GM19372 (cell line): Measurements from ENCODE around the gene LCN15.

Experiments used
- ATAC-seq: cut with Tn5 transposase; IDR thresholded peaks from one replicate; pipeline ENCODE4 v1.9.1; 2021; ENCODE audit warnings: mild to moderate bottlenecking, low read depth, moderate library complexity; ENCODE audit not compliant: unreplicated experiment

The LCN15 gene

DNA sequence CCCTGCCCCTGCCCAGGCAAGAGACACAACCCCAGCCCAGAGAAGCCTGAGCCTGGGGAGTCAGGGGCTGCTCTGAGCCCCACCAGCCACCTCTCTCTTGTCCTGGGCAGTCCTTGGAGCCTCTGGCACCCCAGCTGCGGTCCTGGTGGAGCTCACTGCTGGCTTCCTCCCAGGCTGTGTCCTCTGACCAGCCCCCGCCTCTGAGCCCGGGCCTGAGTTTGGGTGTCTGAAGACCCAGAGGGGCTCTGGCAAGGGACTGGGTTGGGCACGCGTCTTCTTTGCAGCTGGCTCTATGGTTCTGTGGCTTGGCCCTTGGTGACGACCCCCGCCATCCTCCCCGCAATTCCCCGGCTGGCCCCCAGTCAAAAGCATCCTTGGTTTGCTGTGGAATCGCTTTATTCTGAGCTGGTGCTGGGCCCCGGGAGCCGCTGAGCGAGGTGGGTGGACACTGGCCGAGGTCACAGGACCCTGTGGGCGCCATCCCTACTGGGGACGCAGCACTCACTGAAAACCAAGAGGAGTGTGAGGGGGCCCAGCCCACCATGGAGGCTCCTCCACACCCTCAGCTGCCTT lies 20.6 kb downstream of the LCN15 start:
- ATAC-seq = no peak

- no peak for ATAC-seq
Observed at GRCh38 chr9:136742591-136743391, 21.5 kb downstream of the LCN15 start, which contains the start of gene LCN10. LCN10 (minus strand) TSS chr9:136742940; CDS start chr9:136742903, 37 bp downstream.

- no peak for ATAC-seq
Observed at GRCh38 chr9:136741883-136742571, 22.3 kb downstream of the LCN15 start.

- ATAC-seq = no peak
Observed at GRCh38 chr9:136740971-136741882, 23.1 kb downstream of the LCN15 start.

DNA sequence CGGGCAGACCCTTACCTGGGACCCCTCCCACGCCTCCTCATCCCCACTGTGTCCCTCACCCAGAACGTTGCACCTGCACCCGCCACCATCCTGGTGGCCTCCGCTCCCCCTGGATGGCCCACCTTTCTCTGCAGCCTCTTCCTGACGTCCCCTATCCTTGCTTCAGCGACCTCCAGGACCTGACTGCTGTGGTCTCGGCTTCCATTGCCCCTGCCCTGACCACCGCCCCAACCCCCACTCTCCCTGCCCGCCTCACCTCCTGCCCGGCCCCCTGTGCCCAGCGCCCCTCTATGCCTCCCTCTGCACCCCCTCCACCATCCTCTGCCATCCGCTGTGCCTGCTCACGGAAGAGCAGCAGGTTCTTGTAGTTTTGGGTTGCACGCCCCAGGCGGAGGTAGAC lies 23.8 kb downstream of the LCN15 start:
- ATAC-seq = no peak

- no peak for ATAC-seq
Observed at GRCh38 chr9:136740069-136740468, 24.2 kb downstream of the LCN15 start.

DNA sequence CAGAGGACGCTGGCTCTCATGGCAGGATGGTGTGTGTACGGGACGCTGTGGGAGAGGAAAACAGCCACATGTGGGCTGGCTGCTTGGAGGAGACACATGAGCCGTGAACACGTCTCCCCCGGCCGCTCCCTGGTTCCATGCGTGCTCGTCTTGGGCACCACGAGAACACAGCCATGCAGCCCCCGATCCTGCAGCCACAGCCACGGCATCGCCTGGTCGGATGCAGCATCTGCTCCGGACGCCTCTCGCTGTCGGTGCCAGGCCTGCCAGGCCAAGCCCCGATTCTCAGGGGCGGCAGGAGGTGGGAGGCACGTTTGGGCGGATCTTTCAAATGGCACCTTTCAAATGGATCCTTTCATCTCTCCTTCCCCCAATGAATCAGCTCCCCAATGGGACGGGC lies 24.8 kb downstream of the LCN15 start:
- no peak for ATAC-seq

DNA sequence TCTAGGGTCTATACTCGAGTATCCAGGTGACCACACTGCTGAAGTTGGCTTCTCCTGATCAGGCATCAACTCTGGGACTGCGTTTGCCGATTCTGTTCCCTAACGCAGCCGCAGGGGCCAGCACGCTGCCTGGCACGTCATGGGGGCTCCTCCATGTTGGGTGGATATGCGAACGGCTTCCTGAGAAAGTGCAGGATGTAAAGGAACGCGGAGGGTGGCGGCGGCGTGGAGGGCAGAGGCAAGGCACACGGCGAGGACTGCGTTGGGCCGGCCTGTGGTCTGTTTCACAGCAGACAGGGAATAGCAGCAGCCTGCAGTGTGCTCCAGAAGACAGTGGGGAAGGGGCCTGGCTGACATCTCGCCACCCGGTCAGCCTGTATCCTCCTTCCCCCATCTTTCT lies 25.4 kb downstream of the LCN15 start:
- no peak for ATAC-seq

DNA sequence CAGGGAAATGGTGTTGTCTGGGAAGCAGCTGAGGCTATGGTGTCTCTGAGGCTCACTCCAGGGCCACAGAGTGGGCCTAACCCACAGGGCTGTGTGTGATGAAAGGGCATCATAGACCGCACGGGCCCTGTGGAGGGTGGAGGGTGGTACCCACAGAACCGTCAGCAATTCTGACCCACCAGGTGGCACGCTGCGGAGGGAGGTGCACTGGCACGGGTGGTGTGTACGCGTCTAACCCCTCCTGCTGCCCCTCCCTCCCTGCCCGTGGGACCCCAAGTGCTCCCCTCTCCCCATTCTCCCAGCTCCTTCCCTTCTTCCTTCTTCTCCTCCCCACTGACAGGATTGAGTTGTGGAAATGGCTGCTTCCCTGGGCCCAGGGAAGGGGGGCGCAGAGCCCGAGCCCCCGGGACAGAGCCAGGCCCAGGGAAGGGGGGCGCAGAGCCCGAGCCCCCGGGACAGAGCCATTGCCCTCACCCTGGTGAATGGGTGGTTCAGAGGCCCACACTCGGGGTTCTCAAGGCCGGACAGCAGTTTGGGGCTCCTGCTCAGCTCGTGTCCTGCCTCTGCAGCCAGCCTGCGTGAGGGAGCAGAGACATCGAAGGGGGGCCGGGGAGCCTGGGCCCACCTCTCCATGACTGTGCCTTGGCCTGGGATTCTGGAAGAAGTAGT lies 28.4 kb downstream of the LCN15 start:
- no peak for ATAC-seq

GRCh38 chr9:136734837-136735496 lies 29.4 kb downstream of the LCN15 start:
- no peak for ATAC-seq

- ATAC-seq = no peak
Observed at GRCh38 chr9:136733611-136734010, 30.7 kb downstream of the LCN15 start.

DNA sequence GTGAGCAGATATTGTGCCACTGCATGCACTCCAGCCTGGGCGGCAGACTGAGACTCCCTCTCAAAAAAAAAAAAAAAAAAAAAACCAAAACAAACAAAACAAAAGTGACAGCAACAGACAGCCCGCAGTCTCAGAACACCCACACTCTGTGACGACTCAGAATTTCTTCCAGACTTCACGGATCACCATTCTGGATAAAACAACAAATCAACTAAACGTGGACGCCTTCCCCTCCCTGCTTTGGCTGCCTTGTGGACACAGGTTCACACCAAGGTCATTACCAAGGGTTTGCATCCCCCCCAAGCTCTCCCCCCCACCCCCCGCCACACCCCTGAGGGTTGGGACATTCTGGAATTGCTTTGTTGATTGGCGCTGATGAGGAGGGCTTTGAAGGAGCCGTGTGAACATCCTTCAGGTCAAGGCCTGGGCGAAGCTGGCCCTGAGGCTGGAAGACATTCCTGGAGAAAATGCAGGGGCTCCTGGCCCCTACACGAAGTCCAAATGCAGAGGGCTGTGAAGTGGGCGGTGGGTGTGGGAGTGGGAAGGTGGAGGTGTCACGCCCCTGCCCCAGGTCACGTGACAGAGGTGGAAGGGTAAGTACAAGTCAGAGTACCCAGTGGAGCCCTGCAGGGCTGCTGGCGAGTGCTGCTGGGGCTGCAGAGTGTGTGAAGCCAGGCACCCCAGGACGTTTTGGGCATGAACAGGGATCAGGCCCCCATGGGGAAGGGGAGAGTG lies 31.7 kb downstream of the LCN15 start:
- ATAC-seq = no peak

DNA sequence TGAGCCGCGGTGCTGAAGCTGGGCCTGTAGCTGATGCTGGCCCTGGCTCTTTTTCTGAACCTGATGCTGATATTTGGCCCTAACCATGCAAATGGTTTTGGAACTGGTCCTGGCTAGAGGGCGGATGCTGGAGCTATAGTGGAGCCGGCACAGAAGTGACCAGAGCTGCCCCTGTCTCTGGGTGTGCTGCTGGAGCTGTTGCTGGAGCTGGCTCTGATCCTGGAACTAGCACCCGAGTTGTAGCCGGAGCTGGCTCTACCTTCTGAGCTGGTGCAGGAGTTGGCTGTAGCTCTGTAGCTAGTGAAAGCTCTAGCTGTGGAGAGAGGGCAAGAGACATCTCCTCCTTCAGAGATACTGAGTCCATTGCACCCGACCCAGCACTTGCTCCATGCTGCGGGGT lies 34.4 kb downstream of the LCN15 start:
- no peak for ATAC-seq

DNA sequence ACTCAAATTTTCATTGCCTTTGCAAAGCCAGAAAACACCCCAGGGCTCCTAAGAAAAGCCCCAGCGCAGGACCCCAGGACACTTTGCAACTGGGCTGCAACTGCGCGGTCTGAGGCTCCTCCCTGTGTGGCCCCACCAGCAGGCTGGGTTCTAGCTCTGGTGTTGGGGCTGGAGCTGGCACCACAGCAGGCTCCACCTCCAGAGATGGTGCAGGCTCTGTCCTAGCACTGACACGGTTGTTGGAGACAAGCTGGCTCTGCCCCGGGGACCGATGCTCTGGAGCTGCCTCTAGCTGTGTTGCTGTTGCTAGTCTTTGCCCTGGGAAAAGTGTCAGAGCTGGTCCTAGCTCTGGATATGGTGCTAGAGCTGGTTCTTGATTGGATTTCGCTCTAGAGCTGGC lies 35.2 kb downstream of the LCN15 start:
- no peak for ATAC-seq

GRCh38 chr9:136728548-136729123 lies 35.7 kb downstream of the LCN15 start:
- ATAC-seq = peak; percentile 3

- peak; percentile 66 for ATAC-seq
Observed at GRCh38 chr9:136728080-136728547, 36.2 kb downstream of the LCN15 start.

- no peak for ATAC-seq
Observed at GRCh38 chr9:136726631-136727191, 37.6 kb downstream of the LCN15 start.

GRCh38 chr9:136726118-136726517 lies 38.2 kb downstream of the LCN15 start:
- ATAC-seq = no peak
